Measurements from ENCODE around the gene REEP6.
"Not testable (repeated sequence)": the region's sequence is repeated elsewhere in the genome, so short reads cannot be mapped to it uniquely, and the experiment has no call there.

REEP6 gene

DNA sequence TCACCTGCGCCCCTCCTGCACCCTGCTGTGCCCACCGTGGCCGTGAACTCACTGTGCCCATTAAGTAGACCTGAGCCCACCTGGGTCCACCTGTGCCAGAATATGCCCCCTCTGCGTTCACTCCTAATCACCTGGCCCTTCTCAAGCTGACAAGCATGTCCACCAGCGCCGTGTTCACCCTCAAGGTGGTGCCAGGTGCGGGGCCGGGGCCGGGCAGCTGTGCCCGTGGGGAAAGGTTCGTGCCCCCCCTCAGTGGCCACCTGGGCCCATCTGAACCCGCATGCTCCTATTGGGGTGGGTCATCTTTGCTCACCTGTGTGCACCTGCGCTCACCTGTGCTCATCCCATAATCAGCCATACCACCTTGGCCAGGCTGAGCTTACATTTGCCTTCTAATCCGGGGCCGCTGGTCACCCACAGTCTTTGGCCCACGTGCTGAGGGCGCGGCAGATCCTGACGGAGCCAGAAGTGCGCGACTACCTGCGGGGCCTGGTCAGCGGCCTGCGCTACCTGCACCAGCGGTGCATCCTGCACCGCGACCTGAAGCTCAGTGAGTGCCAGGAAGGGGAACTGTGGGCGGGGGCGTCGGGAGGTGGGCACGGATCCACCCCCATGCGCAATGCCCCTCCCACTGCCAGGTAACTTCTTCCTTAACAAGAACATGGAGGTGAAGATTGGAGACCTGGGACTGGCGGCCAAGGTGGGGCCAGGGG lies 35.2 kb downstream of the REEP6 start:
- no peak for DNase-seq

- DNase-seq = no peak
These were observed 36.1 kb downstream of the REEP6 start for GRCh38 chr19:1526979-1527649.

- DNase-seq = no peak
These were observed 36.8 kb downstream of the REEP6 start for GRCh38 chr19:1527650-1528309.

GRCh38 chr19:1528596-1529429 lies 37.8 kb downstream of the REEP6 start:
- DNase-seq = no peak

- DNase-seq = no peak
These were observed 38.4 kb downstream of the REEP6 start for GRCh38 chr19:1529430-1529816.

DNA sequence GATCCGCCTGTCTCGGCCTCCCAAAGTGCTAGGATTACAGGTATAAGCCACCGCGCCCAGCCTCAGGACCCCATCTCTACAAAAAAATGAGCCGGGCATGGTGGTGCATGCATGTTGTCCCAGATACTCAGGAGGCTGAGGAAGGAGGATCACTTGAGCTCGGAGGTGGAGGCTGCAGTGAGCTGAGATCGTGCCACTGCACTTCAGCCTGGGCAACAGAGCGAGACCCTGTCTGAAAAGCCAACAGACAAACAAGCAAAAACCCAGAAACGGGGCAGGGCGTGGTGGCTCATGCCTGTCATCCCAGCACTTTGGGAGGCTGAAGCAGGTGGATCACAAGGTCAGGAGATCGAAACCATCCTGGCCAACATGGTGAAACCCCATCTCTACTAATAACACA lies 39.9 kb downstream of the REEP6 start:
- DNase-seq = not testable (repeated sequence)

DNA sequence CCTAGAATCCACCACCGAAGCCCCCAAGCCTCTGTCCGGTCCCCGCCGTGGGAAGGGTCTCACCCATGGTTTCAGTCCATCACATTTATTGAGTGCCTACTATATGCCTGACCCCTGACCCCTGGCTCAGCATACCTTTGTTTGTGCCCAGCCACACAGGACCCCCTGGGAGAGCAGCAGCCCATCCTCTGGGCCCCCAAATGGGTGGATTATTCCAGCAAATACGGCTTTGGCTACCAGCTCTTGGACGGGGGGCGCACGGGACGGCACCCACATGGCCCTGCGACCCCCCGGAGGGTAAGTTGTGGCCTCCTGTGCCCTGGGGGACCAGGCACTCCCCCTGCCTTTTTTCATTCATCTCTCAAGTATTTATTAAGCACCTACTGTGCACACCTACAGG lies 40.6 kb downstream of the REEP6 start:
- DNase-seq = no peak

DNA sequence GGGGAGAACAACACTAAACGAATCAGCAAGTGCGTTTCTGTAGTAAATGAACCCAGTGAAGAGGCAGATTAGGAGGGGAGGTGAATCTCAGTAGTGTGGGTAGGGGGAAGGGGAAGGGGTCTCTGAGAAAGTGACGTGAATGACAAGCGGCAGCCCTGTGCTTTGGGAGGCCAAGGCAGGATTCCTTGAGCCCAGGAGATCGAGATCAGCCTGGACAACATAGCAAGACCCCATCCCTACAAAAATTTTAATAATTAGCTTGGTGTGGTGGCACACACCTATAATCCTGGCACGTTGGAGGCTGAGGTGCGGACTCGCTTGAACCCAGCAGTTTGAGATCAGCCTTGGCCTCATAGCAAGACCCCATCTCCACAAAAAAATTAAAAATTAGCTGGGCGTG lies 41.0 kb downstream of the REEP6 start:
- no peak for DNase-seq

GRCh38 chr19:1533510-1534150 lies 42.6 kb downstream of the REEP6 start:
- DNase-seq = no peak

DNA sequence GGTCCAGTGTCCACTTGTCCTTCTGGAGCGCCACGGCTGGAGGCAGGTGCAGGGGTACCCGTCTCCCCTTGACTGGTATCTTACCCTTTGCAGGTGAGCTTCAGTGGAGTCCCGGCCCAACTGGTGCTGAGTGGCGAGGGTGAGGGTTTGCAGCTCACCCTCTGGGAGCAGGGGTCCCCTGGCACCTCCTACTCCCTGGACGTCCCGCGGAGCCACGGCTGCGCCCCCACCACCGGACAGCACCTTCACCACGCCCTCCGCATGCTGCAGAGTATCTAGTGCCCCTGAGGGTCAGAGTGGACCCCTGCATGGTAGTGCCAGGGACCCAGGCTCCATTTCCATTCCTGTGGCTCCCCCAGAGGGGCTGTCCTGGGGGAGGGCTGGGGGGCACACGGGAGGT lies 44.0 kb downstream of the REEP6 start:
- no peak for DNase-seq

GRCh38 chr19:1535699-1536098 lies 44.7 kb downstream of the REEP6 start:
- DNase-seq = not testable (repeated sequence)

DNA sequence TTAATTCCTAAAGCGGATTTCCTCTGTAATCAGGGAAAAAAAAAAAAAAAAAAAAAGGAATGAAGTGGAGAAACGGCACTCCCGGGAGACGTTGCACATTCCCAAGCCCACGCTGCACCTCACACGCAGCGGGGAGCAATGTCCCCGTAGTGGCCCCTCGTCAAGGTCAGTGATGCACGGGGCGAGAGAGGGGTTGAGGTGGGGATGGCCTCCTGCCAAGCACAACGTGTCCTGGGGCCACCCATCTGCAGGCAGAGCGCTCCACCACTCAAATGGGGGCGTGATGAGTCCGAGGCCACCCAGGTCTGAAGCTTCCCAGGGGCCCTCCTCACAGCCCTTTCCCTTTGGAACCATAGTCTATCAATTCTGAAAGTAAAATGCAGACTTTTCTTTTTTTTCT lies 48.0 kb downstream of the REEP6 start:
- no peak for DNase-seq

- not testable (repeated sequence) for DNase-seq
These were observed 48.8 kb downstream of the REEP6 start for GRCh38 chr19:1539749-1540148.

DNA sequence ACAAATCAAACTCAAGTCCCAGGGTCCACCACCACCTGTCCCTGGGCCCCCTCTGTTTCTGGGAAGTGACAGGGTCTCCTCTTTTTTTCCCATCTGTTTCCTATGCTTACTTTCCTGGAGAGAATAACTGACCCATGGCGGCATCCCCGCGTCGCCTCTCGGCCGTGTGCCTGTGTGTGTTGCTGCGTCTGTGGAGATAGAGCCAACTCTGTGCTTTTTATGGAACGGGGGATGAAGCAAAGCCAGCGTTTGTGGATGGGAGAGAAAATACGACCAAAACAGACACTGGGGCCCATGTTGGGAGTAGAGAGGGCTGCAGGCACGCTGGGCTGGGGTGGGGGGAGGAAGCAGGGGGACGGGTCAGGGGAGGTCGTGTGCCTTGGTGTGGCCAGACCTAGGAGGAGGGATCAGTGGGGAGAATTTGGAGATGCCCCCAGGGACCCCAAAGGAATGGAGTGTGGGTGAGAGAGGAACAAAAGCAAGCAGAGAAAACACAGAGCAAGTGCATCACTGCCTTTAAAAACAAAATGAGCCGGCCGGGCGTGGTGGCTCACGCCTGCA lies 49.5 kb downstream of the REEP6 start:
- no peak for DNase-seq

All from NCI-H1417 treated with DMSO at 0.1 percent for 48 hours (cell line).